GM12801 (cell line): ENCODE data around the gene SSBP3.

Experiments
- CTCF ChIP-seq: IDR thresholded peaks from one replicate; pipeline ENCODE4 v1.5.1; 2011; ENCODE audit warnings: control low read depth; ENCODE audit not compliant: insufficient read length; ENCODE audit errors: extremely low read depth

The SSBP3 gene

GRCh38 chr1:54357967-54358366 is 48.2 kb downstream of the SSBP3 start:
- no peak for TF ChIP-seq CTCF

- TF ChIP-seq CTCF, result no peak
Observed at GRCh38 chr1:54356680-54357147, 49.5 kb downstream of the SSBP3 start.

- TF ChIP-seq CTCF, result no peak
Observed at GRCh38 chr1:54355931-54356679, 50.1 kb downstream of the SSBP3 start.

GRCh38 chr1:54354899-54355298 is 51.3 kb downstream of the SSBP3 start:
- no peak for TF ChIP-seq CTCF

- TF ChIP-seq CTCF, result no peak
Observed at GRCh38 chr1:54353959-54354358, 52.2 kb downstream of the SSBP3 start.

GRCh38 chr1:54352755-54353154 is 53.4 kb downstream of the SSBP3 start:
- TF ChIP-seq CTCF, result no peak

- TF ChIP-seq CTCF, result no peak
Observed at GRCh38 chr1:54350360-54350759, 55.8 kb downstream of the SSBP3 start.
